HG03460 (cell line): Measurements from ENCODE around the gene UFL1.
"Not testable (repeated sequence)": the region's sequence is repeated elsewhere in the genome, so short reads cannot be mapped to it uniquely, and the experiment has no call there.

Experiments used
- ATAC-seq: cut with Tn5 transposase; IDR thresholded peaks from one replicate; pipeline ENCODE4 v1.9.1; 2021; ENCODE audit not compliant: unreplicated experiment

UFL1 gene

DNA sequence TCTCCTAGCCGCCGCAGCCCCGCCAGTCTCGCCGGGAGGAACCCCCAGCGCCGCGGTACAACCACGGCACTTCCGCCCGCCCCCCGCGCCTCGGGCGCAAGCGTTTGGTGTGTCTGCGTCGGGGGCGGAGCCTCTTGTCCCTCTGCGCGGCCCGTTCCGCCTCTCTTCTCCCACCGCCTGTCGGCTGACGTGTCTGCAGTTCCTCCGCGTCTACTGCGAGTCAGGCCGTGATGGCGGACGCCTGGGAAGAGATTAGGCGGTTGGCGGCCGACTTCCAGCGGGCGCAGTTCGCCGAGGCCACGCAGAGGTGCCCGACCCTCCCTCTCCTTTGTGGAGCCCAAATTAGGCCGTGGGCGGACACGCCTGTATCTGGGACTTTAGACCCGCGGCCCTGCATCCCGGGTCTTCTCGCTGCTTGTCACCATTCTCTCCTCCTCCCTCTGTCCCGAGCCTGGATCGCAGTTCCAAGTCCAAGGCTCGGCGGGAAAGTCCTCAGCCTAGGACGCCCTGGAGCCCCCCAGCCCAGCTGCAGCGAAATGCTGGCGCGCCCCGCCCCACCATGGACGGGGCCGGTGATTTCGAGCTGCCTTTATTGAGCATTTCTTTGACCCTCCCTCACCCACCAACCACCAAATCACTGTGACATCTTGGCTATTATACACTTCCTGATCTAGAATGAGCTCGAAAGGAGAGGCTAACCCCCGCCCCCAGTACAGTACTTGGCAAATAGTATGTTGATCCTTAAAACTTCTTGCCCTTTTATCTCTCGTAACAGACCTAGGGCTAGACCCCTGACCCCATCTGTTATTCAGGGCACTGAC lies at the start of gene UFL1:
Gene UFL1, plus strand, starts transcription at position 163 of the 821 bp plus-strand sequence. Its CDS starts 68 bp downstream, at position 231.
- peak; percentile 98 for ATAC-seq

DNA sequence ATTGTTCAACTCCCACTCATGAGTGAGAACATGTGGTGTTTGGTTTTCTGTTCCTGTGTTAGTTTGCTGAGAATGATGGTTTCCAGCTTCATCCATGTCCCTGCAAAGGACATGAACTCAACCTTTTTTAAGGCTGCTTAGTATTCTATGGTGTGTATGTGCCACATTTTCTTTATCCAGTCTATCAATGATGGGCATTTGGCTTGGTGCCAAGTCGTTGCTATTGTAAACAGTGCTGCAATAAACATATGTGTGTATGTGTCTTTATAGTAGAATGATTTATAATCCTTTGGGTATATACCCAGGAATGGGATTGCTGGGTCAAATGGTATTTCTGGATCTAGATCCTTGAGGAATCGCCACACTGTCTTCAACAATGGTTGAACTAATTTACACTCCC lies 49.3 kb upstream of the UFL1 start:
- not testable (repeated sequence) for ATAC-seq

DNA sequence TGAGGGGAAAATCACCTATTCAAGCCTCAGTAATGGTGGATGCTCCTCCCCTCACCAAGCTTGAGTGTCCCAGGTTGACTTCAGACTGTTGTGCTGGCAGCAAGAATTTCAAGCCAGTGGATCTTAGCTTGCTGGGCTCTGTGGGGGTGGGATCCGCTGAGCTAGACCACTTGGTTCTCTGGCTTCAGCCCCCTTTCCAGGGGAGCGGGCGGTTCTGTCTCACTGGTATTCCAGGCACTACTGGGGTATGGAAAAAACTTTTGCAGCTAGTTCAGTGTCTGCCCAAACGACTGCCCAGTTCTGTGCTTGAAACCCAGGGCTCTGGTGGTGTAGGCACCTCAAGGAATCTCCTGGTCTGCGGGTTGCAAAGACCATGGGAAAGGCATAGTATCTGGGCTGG lies 42.9 kb upstream of the UFL1 start:
- no peak for ATAC-seq

DNA sequence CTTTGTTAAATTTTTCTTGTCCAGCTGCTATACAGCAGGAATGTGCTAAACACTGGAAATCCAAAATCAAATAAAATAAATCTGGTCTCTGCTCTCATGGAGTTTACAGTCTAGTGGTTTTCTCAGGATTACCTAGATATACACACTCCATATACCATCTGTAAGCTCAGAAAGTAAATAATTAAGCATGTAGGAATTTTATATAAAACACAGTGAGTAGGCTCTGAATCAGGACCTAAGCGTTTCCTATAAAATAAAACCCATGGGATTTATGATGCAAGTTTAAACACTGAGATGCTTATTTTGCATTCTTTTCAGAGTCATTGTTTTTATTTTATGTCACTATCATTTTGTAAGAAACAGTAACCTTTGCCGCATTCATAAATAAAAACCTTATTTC lies 29.7 kb upstream of the UFL1 start:
- no peak for ATAC-seq

DNA sequence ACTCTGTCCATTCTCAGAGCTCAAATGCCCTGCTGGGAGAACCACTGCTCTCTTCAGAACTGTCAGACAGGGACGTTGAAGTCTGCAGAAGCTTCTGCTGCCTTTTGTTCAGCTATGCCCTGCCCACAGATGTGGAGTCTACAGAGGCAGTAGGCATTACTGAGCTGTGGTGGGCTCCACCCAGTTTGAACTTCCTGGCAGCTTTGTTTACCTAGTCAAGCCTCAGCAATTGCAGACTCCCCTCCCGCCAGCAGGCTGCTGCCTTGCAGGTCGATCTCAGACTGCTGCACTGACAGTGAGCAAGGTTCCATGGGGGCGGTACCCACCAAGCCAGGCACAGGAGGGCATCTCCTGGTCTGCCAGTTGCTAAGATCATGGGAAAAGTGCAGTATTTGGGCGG lies 21.8 kb upstream of the UFL1 start:
- ATAC-seq: no peak

DNA sequence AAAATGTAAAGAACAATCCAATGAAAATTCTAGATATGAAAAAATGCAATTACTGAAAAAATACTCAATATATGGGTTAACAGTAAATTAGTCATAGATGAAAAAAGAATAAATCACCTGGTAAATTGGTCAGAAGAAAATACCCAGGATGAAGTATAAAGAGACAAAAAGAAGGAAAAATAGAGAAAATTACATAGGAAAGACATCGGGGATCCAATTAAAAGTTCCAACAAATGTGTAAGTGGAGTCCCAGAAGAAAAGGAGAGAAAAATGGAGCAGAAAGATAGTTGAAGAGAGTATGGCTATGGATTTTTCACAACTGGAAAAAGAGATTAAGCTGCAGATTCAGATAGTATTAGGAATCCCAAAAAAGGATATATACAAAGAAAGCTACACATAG lies 18.7 kb upstream of the UFL1 start:
- ATAC-seq: no peak

DNA sequence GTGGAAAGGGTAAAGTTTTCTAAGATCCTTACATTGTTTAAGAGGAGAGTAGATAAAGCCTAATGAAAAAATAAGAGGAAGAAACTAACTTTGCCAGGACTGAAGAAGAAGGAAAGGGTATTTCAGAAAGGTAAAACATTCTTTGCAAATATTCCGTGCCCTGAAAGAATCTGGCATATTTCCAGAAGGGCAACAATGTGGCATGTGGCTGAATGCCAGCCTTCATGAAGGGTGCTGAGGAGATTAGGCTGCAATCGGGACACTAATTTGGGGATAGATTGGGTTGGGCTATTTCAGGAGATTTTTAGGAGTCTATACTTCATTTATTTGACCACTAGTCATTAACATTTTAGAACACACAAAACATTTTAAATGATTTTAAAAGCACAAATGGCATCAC lies 16.2 kb upstream of the UFL1 start:
- no peak for ATAC-seq

DNA sequence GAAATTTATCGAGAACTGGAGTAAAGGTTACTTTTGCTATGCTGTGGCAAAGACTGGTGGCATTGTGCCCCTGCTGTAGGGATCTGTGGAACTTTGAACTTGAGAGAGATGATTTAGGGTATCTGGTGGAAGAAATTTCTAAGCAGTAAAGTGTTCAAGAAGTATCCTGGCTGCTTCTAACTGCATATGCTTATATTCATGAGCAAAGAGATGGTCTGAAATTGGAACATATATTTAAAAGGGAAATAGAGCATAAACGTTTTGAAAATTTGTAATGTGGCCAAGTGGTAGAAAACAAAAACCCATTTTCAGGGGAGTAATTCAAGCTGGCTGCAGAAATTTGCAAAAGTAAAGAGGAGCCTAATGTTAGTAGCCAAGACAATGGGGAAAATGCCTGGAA lies 12.3 kb upstream of the UFL1 start:
- no peak for ATAC-seq

DNA sequence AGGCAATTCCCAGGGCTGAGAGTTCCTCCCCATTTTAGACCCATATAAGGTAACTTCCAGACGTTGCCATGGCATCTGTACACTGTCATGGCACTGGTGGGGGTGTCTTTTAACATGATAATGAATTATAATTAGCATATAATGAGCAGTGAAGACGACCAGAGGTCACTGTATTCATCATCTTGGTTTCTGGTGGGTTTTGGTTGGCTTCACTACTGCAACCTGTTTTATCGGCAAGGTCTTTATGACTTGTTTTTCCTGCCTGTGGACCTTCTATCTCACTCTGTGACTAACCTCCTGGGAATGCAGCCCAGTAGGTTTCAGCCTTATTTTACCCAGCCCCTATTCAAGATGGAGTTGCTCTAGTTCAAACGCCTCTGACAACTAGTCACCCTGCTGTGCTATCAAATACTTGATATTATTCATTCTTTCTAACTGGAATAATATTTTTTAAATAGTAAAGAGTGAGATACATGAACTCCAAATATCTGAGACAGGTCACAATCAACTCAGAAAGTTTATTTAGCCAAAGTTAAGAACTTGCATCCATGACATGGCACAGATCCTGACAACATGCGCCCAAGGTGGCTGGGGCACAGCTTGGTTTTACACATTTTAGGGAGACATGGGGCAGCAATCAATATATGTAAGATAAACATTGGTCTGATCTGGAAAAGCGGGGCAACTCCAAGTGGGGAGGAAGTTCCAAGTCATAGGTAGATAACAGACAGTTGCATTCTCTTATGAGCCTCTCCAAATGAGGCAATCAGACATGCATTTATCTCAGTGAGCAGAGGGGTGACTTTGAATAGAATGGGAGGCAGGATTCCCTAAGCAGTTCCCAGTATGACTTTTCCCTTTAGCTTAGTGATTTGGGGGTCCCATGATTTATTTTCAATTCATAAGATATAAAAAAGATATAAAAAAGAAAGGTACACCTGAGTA lies 1.2 kb upstream of the UFL1 start:
- no peak for ATAC-seq

DNA sequence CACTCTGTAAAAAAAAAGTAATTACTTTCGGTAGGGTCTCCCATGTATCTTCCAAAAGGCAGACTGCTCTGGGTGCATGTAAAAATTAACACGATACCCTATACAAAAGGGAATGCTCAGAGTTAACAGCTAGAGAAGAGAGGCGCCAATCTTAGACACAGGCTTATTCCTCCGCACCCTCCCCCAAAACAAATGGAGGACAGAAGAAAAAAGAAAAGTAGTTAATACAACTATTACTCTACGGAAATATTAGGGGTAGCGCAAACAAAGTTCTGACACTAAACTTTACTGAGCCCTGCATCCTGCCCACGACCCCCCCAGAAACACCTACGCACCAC lies 331 bp upstream of the UFL1 start:
- no peak for ATAC-seq

DNA sequence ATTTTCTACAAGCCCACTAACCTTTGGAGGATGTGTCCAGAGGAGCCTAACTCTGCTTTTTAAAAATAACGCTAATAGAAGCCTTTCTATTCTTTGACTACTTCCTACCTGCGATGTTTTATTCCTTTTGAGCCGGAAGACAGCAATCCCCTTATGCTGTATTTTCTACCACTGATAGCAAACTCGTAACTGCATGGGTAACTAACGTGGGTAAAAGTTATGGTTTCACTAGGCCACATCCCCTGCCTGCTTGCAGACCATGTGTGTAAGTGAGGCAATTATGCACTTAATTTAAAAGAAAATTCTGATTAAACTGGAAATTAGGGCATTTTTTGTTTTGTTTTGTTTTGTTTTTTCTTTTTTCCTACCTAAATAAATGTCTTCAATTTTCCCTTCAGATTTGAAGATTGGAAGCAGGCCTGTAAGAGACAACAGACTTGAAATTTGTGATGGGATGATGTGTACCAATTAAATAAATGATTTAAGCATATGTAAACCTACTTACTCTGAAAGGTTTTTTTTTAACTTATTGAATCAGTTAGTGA lies 931 bp downstream of the UFL1 start:
- peak; percentile 31 for ATAC-seq

DNA sequence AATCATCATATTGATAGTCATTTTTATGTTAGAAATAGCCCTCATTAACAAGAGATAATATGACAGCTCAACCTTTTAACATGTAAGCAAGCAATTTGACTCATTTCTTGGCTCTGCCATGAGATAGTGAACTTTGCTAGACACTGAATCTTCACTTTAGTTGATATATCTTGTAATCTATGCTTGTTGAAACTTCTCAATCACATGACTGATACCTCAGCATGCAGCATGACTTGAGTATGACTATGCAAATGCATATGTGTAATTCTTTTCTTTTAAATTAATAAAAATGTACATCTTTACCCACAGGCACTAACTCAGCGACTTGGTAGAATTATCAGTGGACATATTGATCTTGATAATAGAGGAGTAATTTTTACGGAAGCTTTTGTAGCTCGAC lies 6.6 kb downstream of the UFL1 start:
- no peak for ATAC-seq

DNA sequence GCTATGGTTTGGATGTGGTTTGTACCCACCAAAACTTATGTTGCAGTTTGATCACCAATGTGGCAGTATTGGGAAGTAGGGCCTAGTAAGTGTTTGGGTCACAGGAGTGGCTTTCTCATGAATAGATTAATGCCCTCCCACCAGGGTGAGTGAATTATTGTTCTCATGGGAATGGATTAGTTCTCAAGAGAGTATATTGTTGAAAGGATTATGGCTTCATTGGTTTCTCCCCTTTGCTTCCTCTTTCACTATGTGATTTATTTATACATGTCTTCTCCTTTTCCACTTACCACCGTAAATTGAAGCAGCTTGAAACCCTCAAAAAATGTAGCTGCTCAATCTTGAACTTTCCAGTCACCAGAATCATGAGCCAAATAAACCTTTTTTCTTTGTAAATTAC lies 10.8 kb downstream of the UFL1 start:
- no peak for ATAC-seq

DNA sequence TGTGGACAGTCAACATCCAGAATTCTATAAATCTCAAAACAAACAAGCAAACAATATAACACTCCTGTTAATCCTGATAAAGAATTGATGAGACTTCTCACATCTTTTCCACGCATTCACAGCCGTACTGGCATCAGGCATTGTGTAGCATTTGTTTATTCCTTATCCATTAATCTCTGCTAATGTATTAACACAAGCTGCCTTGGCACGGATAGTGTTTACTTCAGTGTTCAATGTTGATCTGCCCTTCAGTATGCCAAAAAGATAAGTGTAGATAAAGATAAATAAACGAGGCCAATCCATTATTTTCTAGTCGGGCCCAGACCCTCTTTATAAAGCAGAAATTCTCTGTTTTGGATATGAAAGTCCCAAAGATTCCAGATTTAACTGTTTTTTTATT lies 16.1 kb downstream of the UFL1 start:
- no peak for ATAC-seq

DNA sequence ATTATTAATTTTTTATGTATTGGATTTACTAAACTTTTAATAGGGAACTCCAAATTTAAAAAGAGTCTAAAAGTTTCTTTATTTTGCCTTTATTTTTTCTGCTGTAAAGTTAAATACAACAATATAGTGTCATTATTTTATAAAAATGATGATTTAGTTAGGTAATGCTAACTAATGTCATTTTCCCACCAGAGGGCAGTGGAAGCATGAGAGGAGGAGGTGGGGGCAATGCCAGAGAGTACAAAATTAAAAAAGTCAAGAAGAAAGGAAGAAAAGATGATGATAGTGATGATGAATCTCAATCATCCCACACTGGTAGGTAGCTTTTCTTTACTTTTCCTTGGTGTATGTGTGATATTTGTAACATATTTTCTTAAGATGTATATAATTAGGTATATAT lies 21.1 kb downstream of the UFL1 start:
- no peak for ATAC-seq

DNA sequence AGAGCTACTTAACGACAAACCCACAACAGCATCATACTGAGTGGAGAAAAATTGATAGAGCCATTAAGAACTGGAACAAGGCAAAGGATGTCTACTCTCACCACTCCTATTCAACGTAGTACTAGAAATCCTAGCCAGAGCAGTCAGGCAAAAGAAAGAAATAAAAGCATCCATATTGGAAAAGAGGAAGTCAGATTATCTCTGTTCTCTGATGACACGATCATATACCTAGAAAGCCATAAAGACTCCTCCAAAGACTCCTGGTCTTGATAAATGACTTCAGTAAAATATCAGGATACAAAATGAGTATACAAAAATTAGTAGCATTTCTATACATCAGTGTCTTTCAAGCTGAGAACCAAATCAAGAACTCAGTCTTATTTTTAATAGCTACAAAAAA lies 24.3 kb downstream of the UFL1 start:
- ATAC-seq: no peak

DNA sequence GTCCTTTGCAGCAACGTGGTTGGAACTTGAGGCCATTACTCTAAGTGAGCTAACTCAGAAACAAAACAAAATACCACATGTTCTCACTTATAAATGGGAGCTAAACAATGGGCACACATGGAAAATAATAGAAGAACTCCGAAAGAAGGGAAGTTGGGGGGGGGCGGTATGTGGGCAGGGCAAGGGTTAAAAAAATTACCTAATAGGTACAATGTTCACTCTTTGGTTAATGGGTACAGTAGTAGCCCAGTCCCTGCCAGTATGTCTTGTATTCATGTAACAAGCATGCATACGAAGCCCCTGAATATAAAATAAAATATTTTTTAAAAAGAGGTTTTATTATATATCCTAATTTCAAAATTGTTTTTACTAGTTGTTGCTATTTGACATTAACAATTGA lies 26.0 kb downstream of the UFL1 start:
- ATAC-seq: no peak

DNA sequence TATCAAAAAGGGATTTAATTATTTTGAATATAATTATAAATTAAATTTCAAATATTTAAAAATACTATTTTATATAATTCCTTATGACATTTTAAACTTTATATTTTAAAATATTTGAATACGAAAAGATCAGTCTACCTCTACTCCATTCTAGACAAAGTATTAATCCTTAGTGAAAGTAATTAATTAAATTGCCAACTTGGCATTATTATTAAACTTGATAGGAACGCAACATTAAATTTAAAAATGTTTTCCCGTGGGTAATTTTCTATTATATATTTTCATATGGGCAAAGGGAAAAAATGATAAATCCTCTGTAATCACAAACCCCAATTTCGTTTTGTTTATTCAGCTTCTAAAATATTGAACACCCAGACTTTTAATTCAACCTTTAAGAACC lies 33.0 kb downstream of the UFL1 start:
- ATAC-seq: no peak

DNA sequence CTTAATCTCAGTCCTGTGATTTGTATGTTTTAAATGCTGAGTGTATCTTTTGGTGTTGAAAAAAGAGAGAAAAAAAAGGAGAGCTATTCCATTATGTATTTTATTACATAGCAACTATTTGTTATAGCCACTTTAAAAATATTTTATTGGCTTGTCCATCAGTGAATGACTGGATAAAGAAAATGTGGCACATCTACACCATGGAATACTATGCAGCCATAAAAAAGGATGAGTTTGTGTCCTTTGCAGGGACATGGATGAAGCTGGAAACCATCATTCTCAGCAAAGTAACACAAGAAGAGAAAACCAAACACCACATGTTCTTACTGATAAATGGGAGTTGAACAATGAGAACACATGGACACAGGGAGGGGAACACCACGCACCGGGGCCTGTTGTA lies 38.1 kb downstream of the UFL1 start:
- ATAC-seq: not testable (repeated sequence)

DNA sequence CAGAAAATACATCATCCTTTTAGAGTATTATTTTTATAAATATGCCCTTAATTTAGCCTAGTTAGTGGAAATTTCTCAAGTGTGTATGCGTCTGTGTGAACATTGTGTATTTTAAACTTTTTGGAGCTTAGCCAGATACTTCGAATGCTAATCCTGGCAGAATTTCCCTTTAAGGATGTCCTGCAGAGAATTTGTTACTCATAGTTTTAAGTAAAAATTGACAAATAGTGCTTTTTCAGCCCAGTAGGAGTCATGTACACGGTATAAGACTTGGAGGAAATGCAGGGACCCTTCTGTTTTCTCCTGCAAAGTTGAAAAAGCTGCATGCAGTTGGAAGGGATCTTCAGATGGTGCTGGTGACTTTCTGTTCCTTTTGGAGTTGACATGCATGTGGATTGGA lies 41.3 kb downstream of the UFL1 start, which contains the start of gene FHL5:
Gene FHL5, plus strand, starts transcription at position 243 of the 400 bp plus-strand sequence. CDS start 40,486 bp downstream, outside the sequence.
- ATAC-seq: no peak

DNA sequence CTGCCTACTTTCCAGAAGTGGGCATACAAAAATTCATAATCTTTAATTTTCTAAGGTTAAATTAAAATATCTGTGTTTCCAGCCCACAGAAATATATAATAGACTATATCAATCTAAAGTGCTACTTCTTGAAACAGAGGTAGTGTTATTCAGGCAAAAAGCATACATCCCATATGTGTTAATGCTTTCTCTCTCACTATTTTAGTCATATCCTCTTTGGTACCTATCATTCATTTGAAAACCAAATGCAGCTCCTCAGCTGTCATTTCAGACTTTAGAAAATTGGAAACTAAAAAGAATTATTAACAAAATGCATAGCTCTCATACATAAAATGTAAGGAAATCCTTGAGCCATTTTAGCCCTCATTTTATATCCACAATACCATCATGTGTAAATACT lies 42.2 kb downstream of the UFL1 start:
- no peak for ATAC-seq

DNA sequence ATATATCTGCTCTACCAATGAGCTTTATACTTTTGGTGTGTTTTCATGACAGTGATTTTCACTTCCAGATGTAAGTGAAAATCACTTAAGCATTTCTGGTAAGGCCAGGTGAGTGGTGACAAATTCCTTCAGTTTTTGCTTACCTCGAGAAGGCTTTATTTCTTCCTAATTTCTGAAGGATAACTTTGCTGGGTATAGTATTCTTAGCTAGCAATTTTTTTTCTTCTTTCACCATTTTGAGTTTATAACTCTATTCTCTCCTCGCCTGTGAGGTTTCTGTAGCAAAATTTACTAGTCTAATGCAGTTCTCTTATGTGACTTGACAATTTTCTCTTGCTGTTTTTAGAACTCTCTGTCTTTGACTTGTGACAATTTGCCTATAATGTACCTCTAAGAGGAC lies 48.4 kb downstream of the UFL1 start:
- no peak for ATAC-seq
